Endothelial cell of umbilical vein (primary cell): ENCODE data around the gene ARHGAP45.
A peak's percentile ranks its signal among the peaks of the same experiment; 100 is the strongest.

Experiments
- POLR2A ChIP-seq: IDR thresholded peaks from 2 replicates; pipeline ENCODE4 v1.6.1; 2012; ENCODE audit warnings: low read depth, mild to moderate bottlenecking, control low read depth, low read length
- POLR2AphosphoS5 ChIP-seq: IDR thresholded peaks from 2 replicates; pipeline ENCODE4 v1.6.1; 2012; ENCODE audit warnings: low read depth, mild to moderate bottlenecking, control low read depth, low read length, moderate library complexity; ENCODE audit not compliant: insufficient read depth
- TF ChIP-seq, protein P1 (sequence below), 2 donors: IDR thresholded peaks; 1 replicate in 1 of 2; 2 replicates in 1 of 2; pipeline ENCODE4 v1.5.1; 2011; ENCODE audit warnings: low read length in 2 of 2, mild to moderate bottlenecking in 2 of 2, moderate library complexity in 2 of 2, control low read depth in 1 of 2, inconsistent platforms in 1 of 2, low read depth in 1 of 2; ENCODE audit not compliant: insufficient read depth in 1 of 2; ENCODE audit errors: extremely low read depth in 1 of 2

DNA sequence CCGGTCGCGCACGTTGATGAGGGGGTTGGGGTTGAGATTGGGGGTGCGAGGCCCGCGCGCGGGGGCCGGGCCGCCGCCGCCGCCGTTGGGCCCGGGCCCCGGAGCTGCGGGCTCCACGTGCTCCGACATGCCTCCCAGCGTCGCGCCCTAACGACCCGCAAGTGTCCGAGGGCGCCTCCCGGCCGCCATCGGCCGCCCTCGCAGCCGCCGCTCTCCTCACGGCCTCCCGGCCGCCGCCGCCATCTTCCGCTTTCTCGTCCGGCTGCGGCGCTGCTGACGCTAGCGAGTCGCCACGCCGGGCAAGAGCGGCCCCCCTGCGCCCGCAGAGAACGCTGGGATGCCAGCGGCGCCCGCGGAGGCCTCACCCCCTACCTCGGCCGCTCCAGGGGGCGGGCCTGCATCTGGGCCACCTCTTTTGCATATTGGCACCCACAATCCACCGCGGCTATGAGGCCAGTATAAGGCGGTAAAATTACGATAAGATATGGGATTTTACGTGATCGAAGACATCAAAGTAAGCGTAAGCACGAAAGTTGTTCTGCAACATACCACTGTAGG is 46.0 kb upstream of the ARHGAP45 start, which contains the start of gene TMEM259:
- TF ChIP-seq POLR2AphosphoS5 (peak; percentile 69), POLR2A (no peak)
- TF ChIP-seq, protein P1, sequence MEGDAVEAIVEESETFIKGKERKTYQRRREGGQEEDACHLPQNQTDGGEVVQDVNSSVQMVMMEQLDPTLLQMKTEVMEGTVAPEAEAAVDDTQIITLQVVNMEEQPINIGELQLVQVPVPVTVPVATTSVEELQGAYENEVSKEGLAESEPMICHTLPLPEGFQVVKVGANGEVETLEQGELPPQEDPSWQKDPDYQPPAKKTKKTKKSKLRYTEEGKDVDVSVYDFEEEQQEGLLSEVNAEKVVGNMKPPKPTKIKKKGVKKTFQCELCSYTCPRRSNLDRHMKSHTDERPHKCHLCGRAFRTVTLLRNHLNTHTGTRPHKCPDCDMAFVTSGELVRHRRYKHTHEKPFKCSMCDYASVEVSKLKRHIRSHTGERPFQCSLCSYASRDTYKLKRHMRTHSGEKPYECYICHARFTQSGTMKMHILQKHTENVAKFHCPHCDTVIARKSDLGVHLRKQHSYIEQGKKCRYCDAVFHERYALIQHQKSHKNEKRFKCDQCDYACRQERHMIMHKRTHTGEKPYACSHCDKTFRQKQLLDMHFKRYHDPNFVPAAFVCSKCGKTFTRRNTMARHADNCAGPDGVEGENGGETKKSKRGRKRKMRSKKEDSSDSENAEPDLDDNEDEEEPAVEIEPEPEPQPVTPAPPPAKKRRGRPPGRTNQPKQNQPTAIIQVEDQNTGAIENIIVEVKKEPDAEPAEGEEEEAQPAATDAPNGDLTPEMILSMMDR (IDR thresholded peaks at IDR 0.05; ENCODE audit: extremely low read depth in 1 of 2, insufficient read depth in 1 of 2, low read depth in 1 of 2, low read length in 2 of 2): no peak
